Adrenal gland (tissue), 12 donors: ENCODE measurements around the gene STX8. TPM values are rescaled to one million over a fixed set of nuclear protein-coding genes. Genes with fewer than 3 reads are reported as not detected.

Source experiments
- DNase-seq, 7 donors: peaks; one replicate each; pipeline ENCODE4 v3.0.0-alpha.2; 2019 to 2020
- H3K27ac ChIP-seq, 5 donors: fragments of 200-600 bp; sonication (generic) in 4 of 5; 1 replicate in 3 of 5; 2 replicates in 2 of 5; pipeline versions ENCODE4 v1.5.1 to v1.8.0; 2016 to 2020; ENCODE audit warnings: mild to moderate bottlenecking in 1 of 5
- H3K27me3 ChIP-seq: fragments of 200-600 bp; 2 replicates; pipeline ENCODE4 v1.8.0; 2021
- H3K36me3 ChIP-seq, 2 donors: fragments of 200-600 bp; replicated peaks in 1 of 2; 1 replicate in 1 of 2; 2 replicates in 1 of 2; pipeline versions ENCODE4 v1.5.1 to v1.8.0; 2018 to 2022
- H3K4me1 ChIP-seq, 2 donors: fragments of 200-600 bp; replicated peaks in 1 of 2; 1 replicate in 1 of 2; 2 replicates in 1 of 2; pipeline versions ENCODE4 v1.5.1 to v1.8.0; 2018 to 2021
- H3K4me3 ChIP-seq, 4 donors: fragments of 200-600 bp; sonication (generic) in 3 of 4; one replicate each; pipeline ENCODE4 v1.5.1; 2016 to 2018
- H3K9me3 ChIP-seq, 3 donors: fragments of 200-600 bp; sonication (generic) in 1 of 3; replicated peaks in 1 of 3; 1 replicate in 2 of 3; 2 replicates in 1 of 3; pipeline versions ENCODE4 v1.5.1 to v1.8.0; 2016 to 2021
- POLR2A ChIP-seq, 2 donors: fragments of 450-650 bp; IDR thresholded peaks; one replicate each; pipeline ENCODE4 v1.6.1; 2017; ENCODE audit warnings: antibody characterized with exemption in 2 of 2, mild to moderate bottlenecking in 2 of 2, moderate library complexity in 1 of 2
- WGBS, 4 donors: extraction: QIAGEN DNeasy Blood & Tissue Kit in 2 of 4; methylation state at CpG; one replicate each; pipeline versions ENCODE4 v1.1.5 to v1.1.7; 2013 to 2017; 5-methylcytosine and 5-hydroxymethylcytosine counted together
- intact Hi-C, 2 donors: fragments of 100-400 bp; cut with DNase I; formaldehyde crosslinking; loops; one replicate each; pipeline versions ENCODE4 v1.14.1 to v1.15.0; 2022 to 2023
- polyA plus RNA-seq, 3 donors: library from polyadenylated mRNA; stranded (reverse); fragments of 200-250 nt in 2 of 3; fragments of 350-450 nt in 1 of 3; fragmentation: Illumina TruSeq in 1 of 3; extraction: RNeasy Lipid Tissue Mini Kit (QIAGEN cat#74804) in 1 of 3; gene quantifications; one replicate each; pipeline ENCODE4 v1.2.3, GENCODE V29; 2013 to 2014
- total RNA-seq, 9 donors: library from RNA; depleted of rRNA in 4 of 9; stranded (reverse); fragments of >200 nt in 4 of 9; fragments of 120-200 nt in 1 of 9; fragmentation: NEBNext Ultra II Directional in 1 of 9; extraction: Animal tissue kit (Norgen Biotek cat#: 25700) in 1 of 9; gene quantifications; one replicate each; pipeline versions ENCODE4 v1.1.0 to v1.2.4, GENCODE V29; 2013 to 2023
- TF ChIP-seq, protein P1 (sequence below), 6 experiments: fragments of 450-650 bp in 4 of 6; fragments of 200-600 bp in 2 of 6; sonication (generic) in 1 of 6; IDR thresholded peaks; 1 replicate in 5 of 6; 2 replicates in 1 of 6; pipeline versions ENCODE4 v1.5.1 to v1.8.0; 2016 to 2021; ENCODE audit warnings: antibody characterized with exemption in 6 of 6, mild to moderate bottlenecking in 2 of 6, moderate library complexity in 1 of 6
- donor health status: healthy with polysubstance abuse.
- donor health status: Bipolar disorder and iron deficiency.
- donor health status: DM: yes; HTN: yes; CAD: no.
- donor health status: DM: no; HTN: no; CAD: no.
- donor health status: DM: no; HTN: no; CAD: no.
- donor health status: DM: yes; HTN: yes; CAD: no.

The STX8 gene
- total and polyA plus RNA-seq, 12 donors, result 21.9 to 94.1 (median 72.3) TPM

DNA sequence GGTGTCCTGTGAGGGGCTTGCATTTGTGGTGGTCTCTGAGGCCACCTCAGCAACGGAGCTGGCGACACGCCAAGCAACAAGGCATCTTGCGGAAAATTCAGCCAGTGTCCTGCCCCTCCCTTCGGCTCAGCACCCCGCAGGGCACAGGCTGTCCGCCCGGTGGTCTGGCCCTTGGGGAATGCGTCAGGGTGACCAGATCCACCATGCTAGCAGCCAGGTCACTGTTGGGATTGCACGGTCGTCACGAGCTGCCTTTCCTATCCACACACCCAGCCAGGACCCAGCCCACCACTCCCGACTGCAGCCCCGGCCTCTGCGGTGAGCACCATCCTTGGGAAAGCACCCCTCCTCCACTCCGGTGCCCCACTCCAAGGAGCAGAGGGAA is 333.1 kb downstream of the STX8 start:
- no peaks in the 10 kb centered on the region for H3K36me3 ChIP-seq
- WGBS, 4 donors, result 79 to 92% (median 85%) methylated on average over 7 to 16 of the region's 16 CpGs

DNA sequence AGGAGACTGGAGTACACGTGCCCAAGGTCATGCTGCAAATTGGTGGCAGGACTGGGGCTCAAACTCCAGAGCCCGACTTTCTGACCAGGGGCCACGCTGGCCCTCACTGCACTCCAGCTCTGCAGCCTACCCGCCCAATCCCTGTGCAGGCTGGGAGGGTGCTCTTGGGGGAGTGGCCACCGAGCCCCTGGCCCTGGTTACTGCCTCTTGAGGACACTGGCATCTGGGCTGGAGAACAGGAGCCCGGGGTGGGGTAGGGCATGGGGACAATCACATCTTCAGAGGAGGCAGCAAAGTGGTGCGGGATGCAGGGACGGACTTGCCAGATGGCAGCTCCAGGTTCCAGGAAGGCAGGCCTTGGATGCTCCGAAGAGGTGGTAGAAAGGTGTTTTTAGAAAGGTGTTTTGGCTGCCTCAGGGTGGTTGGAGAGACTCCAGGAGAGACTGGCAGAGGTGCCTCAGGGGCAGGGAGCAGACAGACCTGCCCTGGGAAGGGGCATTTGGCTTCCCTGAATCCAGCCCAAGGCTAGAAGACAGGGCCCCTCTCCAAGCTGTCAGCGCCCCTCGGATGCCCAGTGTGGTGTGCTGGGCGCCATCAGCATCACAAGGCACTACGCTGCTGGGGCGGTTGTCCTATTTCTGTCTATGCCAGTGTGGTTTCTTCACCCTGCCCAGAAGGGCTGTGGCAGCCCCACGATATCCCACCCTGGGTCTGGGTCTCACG is 333.7 kb downstream of the STX8 start:
- no peak overlapping the region for H3K4me3 ChIP-seq
- TF ChIP-seq POLR2A (IDR thresholded peaks at IDR 0.05), result no peak
- TF ChIP-seq, protein P1, sequence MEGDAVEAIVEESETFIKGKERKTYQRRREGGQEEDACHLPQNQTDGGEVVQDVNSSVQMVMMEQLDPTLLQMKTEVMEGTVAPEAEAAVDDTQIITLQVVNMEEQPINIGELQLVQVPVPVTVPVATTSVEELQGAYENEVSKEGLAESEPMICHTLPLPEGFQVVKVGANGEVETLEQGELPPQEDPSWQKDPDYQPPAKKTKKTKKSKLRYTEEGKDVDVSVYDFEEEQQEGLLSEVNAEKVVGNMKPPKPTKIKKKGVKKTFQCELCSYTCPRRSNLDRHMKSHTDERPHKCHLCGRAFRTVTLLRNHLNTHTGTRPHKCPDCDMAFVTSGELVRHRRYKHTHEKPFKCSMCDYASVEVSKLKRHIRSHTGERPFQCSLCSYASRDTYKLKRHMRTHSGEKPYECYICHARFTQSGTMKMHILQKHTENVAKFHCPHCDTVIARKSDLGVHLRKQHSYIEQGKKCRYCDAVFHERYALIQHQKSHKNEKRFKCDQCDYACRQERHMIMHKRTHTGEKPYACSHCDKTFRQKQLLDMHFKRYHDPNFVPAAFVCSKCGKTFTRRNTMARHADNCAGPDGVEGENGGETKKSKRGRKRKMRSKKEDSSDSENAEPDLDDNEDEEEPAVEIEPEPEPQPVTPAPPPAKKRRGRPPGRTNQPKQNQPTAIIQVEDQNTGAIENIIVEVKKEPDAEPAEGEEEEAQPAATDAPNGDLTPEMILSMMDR (IDR thresholded peaks at IDR 0.05), result no peak

More for the DNA sequence above, 333.1 kb downstream of the STX8 start:
- DNase-seq, result peak in 1 of 7 donors; percentile 43
- Histone ChIP-seq H3K9me3 (no peaks in the 10 kb centered on the region), H3K27me3 (no peaks in the 10 kb centered on the region), H3K4me3 (no peak overlapping the region), H3K4me1 (peaks cover 10 to 21% of the 10 kb centered on the region in 2 donors), H3K27ac (peak overlapping the region in 1 of 5 donors; percentile 90)
- intact Hi-C loops, result no loop called here
- TF ChIP-seq, protein P1 (IDR thresholded peaks at IDR 0.05), result no peak
- TF ChIP-seq POLR2A (IDR thresholded peaks at IDR 0.05), result no peak

DNA sequence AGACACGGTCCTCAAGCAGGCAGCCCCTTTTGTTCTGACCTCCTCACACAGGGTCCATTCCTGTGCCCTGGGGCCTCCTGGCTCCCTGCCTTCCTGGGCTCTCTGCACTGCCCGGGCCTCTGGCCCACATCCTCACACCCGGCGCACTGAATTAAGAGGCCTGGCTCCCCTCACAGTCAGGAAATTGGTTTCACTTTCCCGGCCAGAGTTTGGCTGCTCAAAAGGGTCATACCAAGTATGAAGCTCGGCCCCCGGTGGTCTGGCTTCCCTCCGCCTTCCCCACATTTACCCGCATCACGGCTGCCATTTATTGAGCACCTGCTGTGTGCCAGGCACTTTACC is 334.3 kb downstream of the STX8 start:
- intact Hi-C loops, result no loop called here
- Histone ChIP-seq H3K9me3 (no peaks in the 10 kb centered on the region), H3K36me3 (no peaks in the 10 kb centered on the region), H3K27ac (peak overlapping the region in 4 of 5 donors; percentile 76 to 90 (median 86)), H3K4me1 (peaks cover 10 to 21% of the 10 kb centered on the region in 2 donors), H3K4me3 (no peak overlapping the region), H3K27me3 (no peaks in the 10 kb centered on the region)
- WGBS, 4 donors, result 51 to 68% (median 61%) methylated on average over 9 to 10 of the region's 10 CpGs
- TF ChIP-seq POLR2A (IDR thresholded peaks at IDR 0.05), result no peak
- TF ChIP-seq, protein P1 (IDR thresholded peaks at IDR 0.05), result no peak
- peak in 6 of 7 donors; percentile 29 to 63 (median 38) for DNase-seq

More for the DNA sequence above, 333.7 kb downstream of the STX8 start:
- intact Hi-C loops, result no loop called here
- Histone ChIP-seq H3K27ac (peak overlapping the region in 3 of 5 donors; percentile 76 to 90 (median 90)), H3K36me3 (no peaks in the 10 kb centered on the region), H3K4me1 (peaks cover 10 to 21% of the 10 kb centered on the region in 2 donors), H3K9me3 (no peaks in the 10 kb centered on the region), H3K27me3 (no peaks in the 10 kb centered on the region)
- peak in 1 of 7 donors; percentile 19 for DNase-seq
- WGBS, 4 donors, result 78 to 93% (median 85%) methylated on average over 8 to 16 of the region's 16 CpGs

DNA sequence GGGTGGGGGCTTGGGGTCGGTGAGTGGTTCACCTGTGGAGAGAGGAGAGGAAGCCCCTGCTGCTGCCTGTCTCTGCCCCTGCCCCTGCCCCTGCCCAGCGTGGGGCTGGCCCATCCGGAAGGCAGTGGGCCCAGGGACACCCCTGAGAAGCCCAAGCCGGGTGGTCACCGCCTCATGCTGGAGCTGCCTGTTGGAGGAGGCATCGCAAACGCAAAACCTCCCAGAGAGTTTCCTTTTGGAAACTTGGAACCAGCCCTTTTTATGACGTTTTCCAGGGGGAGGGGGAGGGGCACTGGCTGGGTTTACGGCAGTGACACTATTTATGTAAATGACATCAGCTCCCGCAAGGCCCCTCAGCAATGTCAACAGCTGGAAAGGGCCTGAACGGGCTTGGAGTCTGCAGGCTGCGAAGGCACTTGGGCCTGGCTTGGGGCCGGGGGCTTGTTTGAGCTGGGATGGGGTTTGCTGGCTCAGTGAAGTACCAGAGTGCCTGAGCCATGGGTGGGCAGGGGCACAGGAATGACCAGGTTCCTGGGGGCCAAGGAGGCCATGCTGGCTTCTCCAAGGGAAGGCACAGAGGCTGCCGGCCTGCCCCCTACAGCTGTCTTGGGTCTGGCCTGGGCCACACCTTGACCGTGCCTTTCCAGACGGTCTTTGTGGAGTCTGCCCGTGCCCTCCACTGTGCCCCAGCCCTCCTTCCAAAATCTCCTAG is 334.8 kb downstream of the STX8 start:
- peak overlapping the region; percentile 39 to 90 (median 81) for H3K27ac ChIP-seq
- intact Hi-C loops, result no loop called here
- H3K4me1 ChIP-seq, result peaks cover 10 to 21% of the 10 kb centered on the region in 2 donors
- H3K9me3 ChIP-seq, result no peaks in the 10 kb centered on the region
- peak; percentile 69 to 87 (median 76) for DNase-seq
- peak overlapping the region in 1 of 4 donors; percentile 74 for H3K4me3 ChIP-seq
- H3K27me3 ChIP-seq, result no peaks in the 10 kb centered on the region
- no peaks in the 10 kb centered on the region for H3K36me3 ChIP-seq
- TF ChIP-seq, protein P1 (IDR thresholded peaks at IDR 0.05), result no peak
- no peak for TF ChIP-seq POLR2A (IDR thresholded peaks at IDR 0.05)
- WGBS, 4 donors, result 38 to 65% (median 44%) methylated on average over 9 to 17 of the region's 17 CpGs
